Ishikawa (cell line): ENCODE data around the gene TNPO2.

Source experiments
- CREB1 ChIP-seq: IDR thresholded peaks from 2 replicates; pipeline ENCODE4 v1.6.1; 2012; ENCODE audit warnings: low read depth
- MAX ChIP-seq: IDR thresholded peaks from 2 replicates; pipeline ENCODE4 v1.6.1; 2012
- RAD21 ChIP-seq: IDR thresholded peaks from 2 replicates; pipeline ENCODE4 v1.6.1; 2012; ENCODE audit warnings: low read depth
- TAF1 ChIP-seq: IDR thresholded peaks from 2 replicates; pipeline ENCODE4 v1.6.1; 2012; ENCODE audit warnings: low read depth, mild to moderate bottlenecking

GRCh38 chr19:12726988-12727316 lies 3.2 kb upstream of the TNPO2 start:
- TF ChIP-seq RAD21: no peak
- TF ChIP-seq TAF1: no peak
- TF ChIP-seq MAX: no peak
- TF ChIP-seq CREB1: no peak
